Omental fat pad (tissue), 4 donors: ENCODE measurements around the gene TRIM52. TPM values are rescaled to one million over a fixed set of nuclear protein-coding genes. Genes with fewer than 3 reads are reported as not detected.

Source experiments
- ATAC-seq: fragments of 150-250 bp; one replicate; pipeline ENCODE4 v1.9.1; 2016; ENCODE audit warnings: mild to moderate bottlenecking, moderate library complexity; ENCODE audit not compliant: low FRiP score
- DNase-seq: peaks from one replicate; pipeline ENCODE4 v3.0.0-alpha.2; 2019; ENCODE audit warnings: low spot score
- CTCF ChIP-seq, 3 donors: fragments of 450-650 bp; IDR thresholded peaks; one replicate each; pipeline ENCODE4 v1.5.1; 2016 to 2017; ENCODE audit warnings: antibody characterized with exemption in 3 of 3, mild to moderate bottlenecking in 3 of 3, moderate library complexity in 2 of 3
- total RNA-seq, 4 donors: library from RNA; depleted of rRNA; stranded (reverse); fragments of >200 nt; gene quantifications; one replicate each; pipeline ENCODE4 v1.1.0, GENCODE V29; 2016

Gene TRIM52
- total RNA-seq, 4 donors from 2014 or later = 9.8 to 19.7 (median 14.5) TPM

- no peak for TF ChIP-seq CTCF (IDR thresholded peaks at IDR 0.05)
- DNase-seq (no peak), ATAC-seq (no peak)
Measured at GRCh38 chr5:181230551-181230950, 30.4 kb downstream of the TRIM52 start.

GRCh38 chr5:181229996-181230395 lies 30.9 kb downstream of the TRIM52 start:
- DNase-seq = no peak
- no peak for TF ChIP-seq CTCF (IDR thresholded peaks at IDR 0.05)
- ATAC-seq = no peak

- ATAC-seq (no peak), DNase-seq (no peak)
- no peak for TF ChIP-seq CTCF (IDR thresholded peaks at IDR 0.05)
Measured at GRCh38 chr5:181224390-181225229, 36.3 kb downstream of the TRIM52 start.

- ATAC-seq (no peak), DNase-seq (no peak)
- TF ChIP-seq CTCF (IDR thresholded peaks at IDR 0.05) = no peak
Measured at GRCh38 chr5:181223729-181224389, 37.1 kb downstream of the TRIM52 start.

GRCh38 chr5:181223058-181223728 lies 37.8 kb downstream of the TRIM52 start, which contains the start of gene TRIM41:
Gene TRIM41 (plus strand): TSS chr5:181223281. CDS start chr5:181224000, 719 bp downstream.
- ATAC-seq = peak; percentile 90
- no peak for TF ChIP-seq CTCF (IDR thresholded peaks at IDR 0.05)
- DNase-seq = peak; percentile 75

GRCh38 chr5:181222630-181223057 lies 38.3 kb downstream of the TRIM52 start:
- TF ChIP-seq CTCF (IDR thresholded peaks at IDR 0.05) = peak in 1 of 3 donors; percentile 1
- ATAC-seq = no peak
- DNase-seq = no peak
